HEK293 (cell line): ENCODE data around the gene STK35.

ENCODE experiments used
- CTCF ChIA-PET: fragments of 350-600 bp; formaldehyde crosslinking; extraction: SDS; loops from one replicate; lab custom pipeline; 2021; ENCODE audit warnings: antibody characterized with exemption; lab: Yijun Ruan, JAX
- POLR2A ChIA-PET: fragments of 300-600 bp; formaldehyde crosslinking; extraction: SDS; loops from one replicate; lab custom pipeline; 2020; ENCODE audit warnings: antibody characterized with exemption, inconsistent platforms; lab: Yijun Ruan, JAX
- H3K27ac ChIP-seq: fragments of 200-500 bp; sonication (Bioruptor generic); 2 replicates; pipeline ENCODE4 v1.5.1; 2014; ENCODE audit warnings: low read depth, low read length, control low read depth, inconsistent platforms; ENCODE audit errors: extremely low read depth
- H3K36me3 ChIP-seq, 2 experiments: fragments of 200-500 bp in 1 of 2; sonication (Bioruptor generic) in 1 of 2; 1 replicate in 1 of 2; 2 replicates in 1 of 2; pipeline ENCODE4 v1.5.1; 2014 to 2017; ENCODE audit warnings: inconsistent platforms in 2 of 2, low read length in 2 of 2; ENCODE audit not compliant: control insufficient read depth in 2 of 2, insufficient read depth in 1 of 2
- H3K4me1 ChIP-seq: fragments of 200-500 bp; sonication (Bioruptor generic); 2 replicates; pipeline ENCODE4 v1.5.1; 2014; ENCODE audit warnings: mild to moderate bottlenecking, low read length, inconsistent platforms; ENCODE audit not compliant: control insufficient read depth, insufficient read depth
- H3K4me3 ChIP-seq: 2 replicates; pipeline ENCODE4 v1.5.1; 2011; ENCODE audit warnings: low read depth, mild to moderate bottlenecking, control low read depth, low read length, moderate library complexity
- H3K9me3 ChIP-seq: fragments of 200-500 bp; sonication (Bioruptor generic); 2 replicates; pipeline ENCODE4 v1.5.1; 2014; ENCODE audit warnings: low read depth, low read length, inconsistent platforms; ENCODE audit not compliant: control insufficient read depth, insufficient read depth
- GLI2 ChIP-seq: fragments of 450-650 bp; formaldehyde crosslinking; IDR thresholded peaks from 2 replicates; pipeline ENCODE4; 2017; ENCODE audit warnings: missing biosample characterization, missing genetic modification characterization, low read depth, borderline replicate concordance
- REPIN1 ChIP-seq: fragments of 450-650 bp; formaldehyde crosslinking; IDR thresholded peaks from 2 replicates; pipeline ENCODE4 v1.5.1; 2017; ENCODE audit warnings: missing biosample characterization, missing genetic modification characterization, low read depth
- SP3 ChIP-seq: fragments of 450-650 bp; formaldehyde crosslinking; IDR thresholded peaks from 2 replicates; pipeline ENCODE4 v1.5.1; 2016; ENCODE audit warnings: missing biosample characterization, missing genetic modification characterization
- TRIM28 ChIP-seq: IDR thresholded peaks from 2 replicates; pipeline ENCODE4 v1.6.1; 2011; ENCODE audit warnings: low read length, control low read depth, borderline replicate concordance
- ZNF202 ChIP-seq: fragments of 450-650 bp; formaldehyde crosslinking; IDR thresholded peaks from 2 replicates; pipeline ENCODE4 v1.5.1; 2016; ENCODE audit warnings: missing biosample characterization, missing genetic modification characterization, borderline replicate concordance
- ZNF221 ChIP-seq: fragments of 450-650 bp; formaldehyde crosslinking; IDR thresholded peaks from 2 replicates; pipeline ENCODE4 v1.5.1; 2017; ENCODE audit warnings: missing biosample characterization, missing genetic modification characterization, borderline replicate concordance
- ZNF23 ChIP-seq: fragments of 450-650 bp; formaldehyde crosslinking; IDR thresholded peaks from 2 replicates; pipeline ENCODE4 v1.5.1; 2016; ENCODE audit warnings: missing biosample characterization, missing genetic modification characterization, borderline replicate concordance
- ZNF324 ChIP-seq: fragments of 450-650 bp; formaldehyde crosslinking; IDR thresholded peaks from 2 replicates; pipeline ENCODE4 v1.5.1; 2016; ENCODE audit warnings: missing biosample characterization, missing genetic modification characterization
- ZNF391 ChIP-seq: fragments of 450-650 bp; formaldehyde crosslinking; IDR thresholded peaks from 2 replicates; pipeline ENCODE4 v1.5.1; 2016; ENCODE audit warnings: low read depth, missing biosample characterization, missing genetic modification characterization, borderline replicate concordance
- ZNF473 ChIP-seq: fragments of 450-650 bp; formaldehyde crosslinking; IDR thresholded peaks from 2 replicates; pipeline ENCODE4 v1.5.1; 2017; ENCODE audit warnings: missing biosample characterization, missing genetic modification characterization
- ZNF501 ChIP-seq: fragments of 450-650 bp; formaldehyde crosslinking; IDR thresholded peaks from 2 replicates; pipeline ENCODE4 v1.5.1; 2016; ENCODE audit warnings: missing biosample characterization, missing genetic modification characterization
- ZNF530 ChIP-seq: fragments of 450-650 bp; formaldehyde crosslinking; IDR thresholded peaks from 2 replicates; pipeline ENCODE4 v1.5.1; 2016; ENCODE audit warnings: low read depth, missing biosample characterization, missing genetic modification characterization
- ZNF571 ChIP-seq: fragments of 450-650 bp; formaldehyde crosslinking; IDR thresholded peaks from 2 replicates; pipeline ENCODE4 v1.5.0; 2017; ENCODE audit warnings: missing biosample characterization, missing genetic modification characterization
- ZNF645 ChIP-seq: fragments of 450-650 bp; formaldehyde crosslinking; IDR thresholded peaks from 2 replicates; pipeline ENCODE4; 2016; ENCODE audit warnings: missing biosample characterization, missing genetic modification characterization
- ZNF654 ChIP-seq: fragments of 450-650 bp; formaldehyde crosslinking; IDR thresholded peaks from 2 replicates; pipeline ENCODE4 v1.5.1; 2016; ENCODE audit warnings: low read depth, missing biosample characterization, missing genetic modification characterization
- ZNF658 ChIP-seq: fragments of 450-650 bp; formaldehyde crosslinking; IDR thresholded peaks from 2 replicates; pipeline ENCODE4; 2016; ENCODE audit warnings: missing biosample characterization, missing genetic modification characterization
- ZNF660 ChIP-seq: fragments of 450-650 bp; IDR thresholded peaks from 2 replicates; pipeline ENCODE4 v1.5.1; 2018; ENCODE audit warnings: missing biosample characterization, mild to moderate bottlenecking, missing genetic modification characterization
- ZNF707 ChIP-seq: fragments of 450-650 bp; formaldehyde crosslinking; IDR thresholded peaks from 2 replicates; pipeline ENCODE4 v1.5.1; 2016; ENCODE audit warnings: missing biosample characterization, missing genetic modification characterization
- TF ChIP-seq, protein P1 (sequence below): fragments of 450-650 bp; formaldehyde crosslinking; conservative IDR thresholded peaks from 2 replicates; pipeline ENCODE4 v1.5.1; 2016; ENCODE audit warnings: low read depth, missing biosample characterization, missing genetic modification characterization
- TF ChIP-seq, protein P2 (sequence below): fragments of 450-650 bp; formaldehyde crosslinking; IDR thresholded peaks from 2 replicates; pipeline ENCODE4 v1.5.1; 2016; ENCODE audit warnings: missing biosample characterization, missing genetic modification characterization
- TF ChIP-seq, protein P3 (sequence below): fragments of 450-650 bp; formaldehyde crosslinking; IDR thresholded peaks from 2 replicates; pipeline ENCODE4 v1.5.1; 2017; ENCODE audit warnings: missing biosample characterization, missing genetic modification characterization
- TF ChIP-seq, protein P4 (sequence below): fragments of 450-650 bp; formaldehyde crosslinking; IDR thresholded peaks from 2 replicates; pipeline ENCODE4 v1.5.1; 2017; ENCODE audit warnings: missing biosample characterization, missing genetic modification characterization
- TF ChIP-seq, protein P5 (sequence below): fragments of 450-650 bp; formaldehyde crosslinking; IDR thresholded peaks from 2 replicates; pipeline ENCODE4 v1.5.1; 2016; ENCODE audit warnings: missing biosample characterization, missing genetic modification characterization

The STK35 gene

GRCh38 chr20:2101865-2102584, 398 bp downstream of the STK35 start (continued):
- TF ChIP-seq, protein P1, sequence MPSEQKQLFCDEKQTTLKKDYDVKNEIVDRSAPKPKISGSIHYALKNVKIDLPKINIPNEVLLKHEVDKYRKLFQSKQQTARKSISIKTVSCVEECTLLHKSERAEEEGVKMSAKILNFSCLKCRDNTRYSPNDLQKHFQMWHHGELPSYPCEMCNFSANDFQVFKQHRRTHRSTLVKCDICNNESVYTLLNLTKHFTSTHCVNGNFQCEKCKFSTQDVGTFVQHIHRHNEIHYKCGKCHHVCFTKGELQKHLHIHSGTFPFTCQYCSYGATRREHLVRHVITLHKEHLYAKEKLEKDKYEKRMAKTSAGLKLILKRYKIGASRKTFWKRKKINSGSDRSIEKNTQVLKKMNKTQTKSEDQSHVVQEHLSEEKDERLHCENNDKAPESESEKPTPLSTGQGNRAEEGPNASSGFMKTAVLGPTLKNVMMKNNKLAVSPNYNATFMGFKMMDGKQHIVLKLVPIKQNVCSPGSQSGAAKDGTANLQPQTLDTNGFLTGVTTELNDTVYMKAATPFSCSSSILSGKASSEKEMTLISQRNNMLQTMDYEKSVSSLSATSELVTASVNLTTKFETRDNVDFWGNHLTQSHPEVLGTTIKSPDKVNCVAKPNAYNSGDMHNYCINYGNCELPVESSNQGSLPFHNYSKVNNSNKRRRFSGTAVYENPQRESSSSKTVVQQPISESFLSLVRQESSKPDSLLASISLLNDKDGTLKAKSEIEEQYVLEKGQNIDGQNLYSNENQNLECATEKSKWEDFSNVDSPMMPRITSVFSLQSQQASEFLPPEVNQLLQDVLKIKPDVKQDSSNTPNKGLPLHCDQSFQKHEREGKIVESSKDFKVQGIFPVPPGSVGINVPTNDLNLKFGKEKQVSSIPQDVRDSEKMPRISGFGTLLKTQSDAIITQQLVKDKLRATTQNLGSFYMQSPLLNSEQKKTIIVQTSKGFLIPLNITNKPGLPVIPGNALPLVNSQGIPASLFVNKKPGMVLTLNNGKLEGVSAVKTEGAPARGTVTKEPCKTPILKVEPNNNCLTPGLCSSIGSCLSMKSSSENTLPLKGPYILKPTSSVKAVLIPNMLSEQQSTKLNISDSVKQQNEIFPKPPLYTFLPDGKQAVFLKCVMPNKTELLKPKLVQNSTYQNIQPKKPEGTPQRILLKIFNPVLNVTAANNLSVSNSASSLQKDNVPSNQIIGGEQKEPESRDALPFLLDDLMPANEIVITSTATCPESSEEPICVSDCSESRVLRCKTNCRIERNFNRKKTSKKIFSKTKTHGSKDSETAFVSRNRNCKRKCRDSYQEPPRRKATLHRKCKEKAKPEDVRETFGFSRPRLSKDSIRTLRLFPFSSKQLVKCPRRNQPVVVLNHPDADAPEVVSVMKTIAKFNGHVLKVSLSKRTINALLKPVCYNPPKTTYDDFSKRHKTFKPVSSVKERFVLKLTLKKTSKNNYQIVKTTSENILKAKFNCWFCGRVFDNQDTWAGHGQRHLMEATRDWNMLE (tag by site-specific recombination): no peak; the same call in 1 of the 2 replicates
- peak; percentile 44; the same call in 1 of the 2 replicates for TF ChIP-seq TRIM28
- TF ChIP-seq, protein P2, sequence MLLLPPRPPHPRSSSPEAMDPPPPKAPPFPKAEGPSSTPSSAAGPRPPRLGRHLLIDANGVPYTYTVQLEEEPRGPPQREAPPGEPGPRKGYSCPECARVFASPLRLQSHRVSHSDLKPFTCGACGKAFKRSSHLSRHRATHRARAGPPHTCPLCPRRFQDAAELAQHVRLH (tag by site-specific recombination): no peak
- no peak for TF ChIP-seq ZNF654 (tag by site-specific recombination)

DNA sequence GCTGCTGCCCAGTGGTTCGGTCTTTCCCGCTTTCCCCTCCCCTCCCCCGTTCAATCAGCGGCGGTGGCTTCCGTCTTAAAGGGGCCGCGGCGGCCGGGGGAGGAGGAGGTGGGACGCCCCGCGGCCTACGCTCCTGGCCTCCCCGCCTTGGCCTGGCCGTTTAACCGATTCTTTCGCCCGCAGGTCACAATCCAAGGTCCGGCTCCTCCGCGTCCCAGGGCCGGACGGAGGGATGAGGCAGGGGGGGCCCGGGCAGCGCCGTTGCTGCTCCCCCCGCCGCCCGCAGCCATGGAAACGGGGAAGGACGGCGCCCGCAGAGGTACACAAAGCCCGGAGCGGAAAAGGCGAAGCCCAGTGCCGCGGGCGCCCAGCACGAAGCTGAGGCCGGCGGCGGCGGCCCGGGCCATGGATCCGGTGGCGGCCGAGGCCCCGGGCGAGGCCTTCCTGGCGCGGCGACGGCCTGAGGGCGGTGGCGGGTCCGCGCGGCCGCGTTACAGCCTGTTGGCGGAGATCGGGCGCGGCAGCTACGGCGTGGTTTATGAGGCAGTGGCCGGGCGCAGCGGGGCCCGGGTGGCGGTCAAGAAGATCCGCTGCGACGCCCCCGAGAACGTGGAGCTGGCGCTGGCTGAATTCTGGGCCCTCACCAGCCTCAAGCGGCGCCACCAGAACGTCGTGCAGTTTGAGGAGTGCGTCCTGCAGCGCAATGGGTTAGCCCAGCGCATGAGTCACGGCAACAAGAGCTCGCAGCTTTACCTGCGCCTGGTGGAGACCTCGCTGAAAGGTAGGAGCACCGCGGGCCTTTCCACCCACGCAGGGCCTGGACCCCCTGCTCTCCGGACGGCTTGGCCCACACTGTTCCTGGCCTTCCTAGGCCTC, 1.2 kb downstream of the STK35 start:
- H3K4me1 ChIP-seq: peaks cover 14% of the 10 kb centered on the region
- CTCF ChIA-PET: interaction anchor here (0.7 to 2.3 kb wide), 8 partner anchors 8 to 528 kb away, joined by 3 to 9 read pairs (median 5); no protein-coding TSS in a partner anchor
- H3K9me3 ChIP-seq: no peaks in the 10 kb centered on the region
- peak overlapping the region; percentile 98 for H3K27ac ChIP-seq
- H3K4me3 ChIP-seq: peak overlapping the region; percentile 85
- POLR2A ChIA-PET: interaction anchor here (0.6 to 2.9 kb wide), 14 partner anchors 9 to 1062 kb away, joined by 3 to 15 read pairs (median 4); partner anchors contain the start of gene SNRPB
- H3K36me3 ChIP-seq: peaks cover 13 to 40% of the 10 kb centered on the region in 2 experiments
- TF ChIP-seq ZNF23 (tag by site-specific recombination) (no peak), ZNF391 (tag by site-specific recombination) (no peak; the same call in 1 of the 2 replicates), GLI2 (no peak), ZNF660 (tag by site-specific recombination) (no peak), ZNF571 (no peak), ZNF473 (tag by site-specific recombination) (no peak), ZNF645 (tag by site-specific recombination) (no peak), ZNF202 (tag by site-specific recombination) (no peak), ZNF658 (no peak), ZNF324 (no peak), SP3 (no peak; the same call in 1 of the 2 replicates), REPIN1 (tag by site-specific recombination) (no peak), ZNF530 (tag by site-specific recombination) (no peak), ZNF221 (tag by site-specific recombination) (no peak), ZNF501 (tag by site-specific recombination) (no peak), ZNF707 (no peak)
- TF ChIP-seq, protein P3, sequence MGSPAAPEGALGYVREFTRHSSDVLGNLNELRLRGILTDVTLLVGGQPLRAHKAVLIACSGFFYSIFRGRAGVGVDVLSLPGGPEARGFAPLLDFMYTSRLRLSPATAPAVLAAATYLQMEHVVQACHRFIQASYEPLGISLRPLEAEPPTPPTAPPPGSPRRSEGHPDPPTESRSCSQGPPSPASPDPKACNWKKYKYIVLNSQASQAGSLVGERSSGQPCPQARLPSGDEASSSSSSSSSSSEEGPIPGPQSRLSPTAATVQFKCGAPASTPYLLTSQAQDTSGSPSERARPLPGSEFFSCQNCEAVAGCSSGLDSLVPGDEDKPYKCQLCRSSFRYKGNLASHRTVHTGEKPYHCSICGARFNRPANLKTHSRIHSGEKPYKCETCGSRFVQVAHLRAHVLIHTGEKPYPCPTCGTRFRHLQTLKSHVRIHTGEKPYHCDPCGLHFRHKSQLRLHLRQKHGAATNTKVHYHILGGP (tag by site-specific recombination): no peak
- TF ChIP-seq, protein P4, sequence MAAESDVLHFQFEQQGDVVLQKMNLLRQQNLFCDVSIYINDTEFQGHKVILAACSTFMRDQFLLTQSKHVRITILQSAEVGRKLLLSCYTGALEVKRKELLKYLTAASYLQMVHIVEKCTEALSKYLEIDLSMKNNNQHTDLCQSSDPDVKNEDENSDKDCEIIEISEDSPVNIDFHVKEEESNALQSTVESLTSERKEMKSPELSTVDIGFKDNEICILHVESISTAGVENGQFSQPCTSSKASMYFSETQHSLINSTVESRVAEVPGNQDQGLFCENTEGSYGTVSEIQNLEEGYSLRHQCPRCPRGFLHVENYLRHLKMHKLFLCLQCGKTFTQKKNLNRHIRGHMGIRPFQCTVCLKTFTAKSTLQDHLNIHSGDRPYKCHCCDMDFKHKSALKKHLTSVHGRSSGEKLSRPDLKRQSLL (tag by site-specific recombination): no peak
- TF ChIP-seq, protein P5, sequence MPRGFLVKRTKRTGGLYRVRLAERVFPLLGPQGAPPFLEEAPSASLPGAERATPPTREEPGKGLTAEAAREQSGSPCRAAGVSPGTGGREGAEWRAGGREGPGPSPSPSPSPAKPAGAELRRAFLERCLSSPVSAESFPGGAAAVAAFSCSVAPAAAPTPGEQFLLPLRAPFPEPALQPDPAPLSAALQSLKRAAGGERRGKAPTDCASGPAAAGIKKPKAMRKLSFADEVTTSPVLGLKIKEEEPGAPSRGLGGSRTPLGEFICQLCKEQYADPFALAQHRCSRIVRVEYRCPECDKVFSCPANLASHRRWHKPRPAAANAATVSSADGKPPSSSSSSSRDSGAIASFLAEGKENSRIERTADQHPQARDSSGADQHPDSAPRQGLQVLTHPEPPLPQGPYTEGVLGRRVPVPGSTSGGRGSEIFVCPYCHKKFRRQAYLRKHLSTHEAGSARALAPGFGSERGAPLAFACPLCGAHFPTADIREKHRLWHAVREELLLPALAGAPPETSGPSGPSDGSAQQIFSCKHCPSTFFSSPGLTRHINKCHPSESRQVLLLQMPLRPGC: no peak
